Ishikawa (cell line): Measurements from ENCODE around the gene TCF7L2.

Source experiments
- CEBPB ChIP-seq: IDR thresholded peaks from 2 replicates; pipeline ENCODE4 v1.6.1; 2012
- CREB1 ChIP-seq: IDR thresholded peaks from 2 replicates; pipeline ENCODE4 v1.6.1; 2012; ENCODE audit warnings: low read depth
- EGR1 ChIP-seq: IDR thresholded peaks from 2 replicates; pipeline ENCODE4 v1.6.1; 2012
- EP300 ChIP-seq: IDR thresholded peaks from 2 replicates; pipeline ENCODE4 v1.6.1; 2012; ENCODE audit warnings: borderline replicate concordance
- MAX ChIP-seq: IDR thresholded peaks from 2 replicates; pipeline ENCODE4 v1.6.1; 2012
- NFIC ChIP-seq: IDR thresholded peaks from 2 replicates; pipeline ENCODE4 v1.6.1; 2012
- RAD21 ChIP-seq: IDR thresholded peaks from 2 replicates; pipeline ENCODE4 v1.6.1; 2012; ENCODE audit warnings: low read depth
- REST ChIP-seq: IDR thresholded peaks from 2 replicates; pipeline ENCODE4 v1.6.1; 2012; ENCODE audit warnings: low read depth, mild to moderate bottlenecking
- TAF1 ChIP-seq: IDR thresholded peaks from 2 replicates; pipeline ENCODE4 v1.6.1; 2012; ENCODE audit warnings: low read depth, mild to moderate bottlenecking
- TCF12 ChIP-seq: IDR thresholded peaks from 2 replicates; pipeline ENCODE4 v1.6.1; 2012; ENCODE audit warnings: low read depth
- YY1 ChIP-seq: IDR thresholded peaks from 2 replicates; pipeline ENCODE4 v1.6.1; 2012; ENCODE audit warnings: low read depth

GRCh38 chr10:113088194-113088593, 138.1 kb downstream of the TCF7L2 start:
- no peak for TF ChIP-seq TCF12
- TF ChIP-seq CREB1, result no peak
- TF ChIP-seq RAD21, result no peak
- no peak for TF ChIP-seq REST
- no peak for TF ChIP-seq CEBPB
- no peak for TF ChIP-seq MAX
- TF ChIP-seq EP300, result no peak
- TF ChIP-seq YY1, result no peak
- TF ChIP-seq EGR1, result no peak
- no peak for TF ChIP-seq TAF1
- TF ChIP-seq NFIC, result no peak
